ENCODE results near the gene NOX3.
"Not testable (repeated sequence)": the region's sequence is repeated elsewhere in the genome, so short reads cannot be mapped to it uniquely, and the experiment has no call there.

The NOX3 gene

DNA sequence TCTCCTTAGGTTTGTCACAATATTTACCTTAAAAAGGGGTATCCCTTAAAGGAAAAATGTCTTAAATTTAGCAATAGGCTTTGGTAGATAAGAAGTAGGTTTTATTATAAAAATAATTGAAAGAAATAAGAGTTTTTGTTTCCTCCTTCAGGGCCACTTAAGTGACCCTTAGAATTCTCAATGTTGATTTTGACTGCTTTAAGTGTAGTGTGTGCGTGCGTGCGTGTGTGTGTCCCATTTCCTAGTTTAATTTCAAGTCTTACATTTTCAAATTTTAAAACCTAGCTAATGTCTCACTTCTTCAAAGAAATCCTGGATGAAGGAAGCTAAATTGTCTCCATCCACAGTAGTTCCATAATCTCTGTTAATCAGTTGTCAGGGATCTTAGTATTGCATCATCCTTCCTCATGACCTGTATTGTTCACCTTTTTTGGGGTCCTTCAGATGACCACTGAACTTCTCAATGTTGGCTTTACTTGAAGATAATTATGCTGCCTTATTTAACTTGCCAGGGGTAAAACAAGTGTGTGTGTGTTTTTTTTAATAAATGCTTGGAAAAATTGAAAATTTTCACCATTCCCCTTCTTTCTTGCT, 90.7 kb downstream of the NOX3 start:
- H3F3A ChIP-seq (ENCODE audit: control insufficient read depth, insufficient read depth), result no peaks in the 10 kb centered on the region
- H3K27ac ChIP-seq (ENCODE audit: low read depth, low read length), result no peak overlapping the region
- H3K9me2 ChIP-seq (replicated peaks; ENCODE audit: control insufficient read depth, low read length), result no peaks in the 10 kb centered on the region
- no peak overlapping the region for H3K4me3 ChIP-seq (ENCODE audit: low read length)
- no peak overlapping the region for H3K4me2 ChIP-seq (ENCODE audit: low read length)
- no peaks in the 10 kb centered on the region for H3K27me3 ChIP-seq (ENCODE audit: control insufficient read depth, low read length)
- no peaks in the 10 kb centered on the region for H4K20me1 ChIP-seq (ENCODE audit: control insufficient read depth, insufficient read depth, low read depth, low read length)
- peaks cover 5% of the 10 kb centered on the region; the same call in 1 of the 2 replicates for H3K9me3 ChIP-seq (ENCODE audit: control insufficient read depth, insufficient read depth, low read length)
- no peak for TF ChIP-seq EZH2phosphoT487 (IDR thresholded peaks at IDR 0.05; ENCODE audit: borderline replicate concordance, low read length)
- TF ChIP-seq, protein P1, sequence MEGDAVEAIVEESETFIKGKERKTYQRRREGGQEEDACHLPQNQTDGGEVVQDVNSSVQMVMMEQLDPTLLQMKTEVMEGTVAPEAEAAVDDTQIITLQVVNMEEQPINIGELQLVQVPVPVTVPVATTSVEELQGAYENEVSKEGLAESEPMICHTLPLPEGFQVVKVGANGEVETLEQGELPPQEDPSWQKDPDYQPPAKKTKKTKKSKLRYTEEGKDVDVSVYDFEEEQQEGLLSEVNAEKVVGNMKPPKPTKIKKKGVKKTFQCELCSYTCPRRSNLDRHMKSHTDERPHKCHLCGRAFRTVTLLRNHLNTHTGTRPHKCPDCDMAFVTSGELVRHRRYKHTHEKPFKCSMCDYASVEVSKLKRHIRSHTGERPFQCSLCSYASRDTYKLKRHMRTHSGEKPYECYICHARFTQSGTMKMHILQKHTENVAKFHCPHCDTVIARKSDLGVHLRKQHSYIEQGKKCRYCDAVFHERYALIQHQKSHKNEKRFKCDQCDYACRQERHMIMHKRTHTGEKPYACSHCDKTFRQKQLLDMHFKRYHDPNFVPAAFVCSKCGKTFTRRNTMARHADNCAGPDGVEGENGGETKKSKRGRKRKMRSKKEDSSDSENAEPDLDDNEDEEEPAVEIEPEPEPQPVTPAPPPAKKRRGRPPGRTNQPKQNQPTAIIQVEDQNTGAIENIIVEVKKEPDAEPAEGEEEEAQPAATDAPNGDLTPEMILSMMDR (IDR thresholded peaks at IDR 0.05; ENCODE audit: low read depth, low read length, poor library complexity, severe bottlenecking), result no peak
- H3K4me1 ChIP-seq (ENCODE audit: control insufficient read depth, low read length), result no peaks in the 10 kb centered on the region
- H3K79me2 ChIP-seq (ENCODE audit: control insufficient read depth, low read length), result no peaks in the 10 kb centered on the region
- no peaks in the 10 kb centered on the region for H3K36me3 ChIP-seq (ENCODE audit: control insufficient read depth, low read length)

DNA sequence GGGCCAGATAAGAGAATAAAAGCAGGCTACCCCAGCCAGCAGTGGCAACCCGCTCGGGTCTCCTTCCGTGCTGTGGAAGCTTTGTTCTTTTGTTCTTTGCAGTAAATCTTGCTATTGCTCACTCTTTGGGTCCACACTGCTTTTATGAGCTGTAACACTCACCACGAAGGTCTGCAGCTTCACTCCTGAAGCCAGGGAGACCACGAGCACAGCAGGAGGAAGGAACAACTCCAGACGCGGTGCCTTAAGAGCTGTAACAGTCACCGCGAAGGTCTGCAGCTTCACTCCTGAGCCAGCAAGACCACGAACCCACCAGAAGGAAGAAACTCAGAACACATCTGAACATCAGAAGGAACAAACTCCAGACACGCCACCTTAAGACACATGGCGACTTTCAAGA, 91.6 kb downstream of the NOX3 start:
- not testable (repeated sequence) for H3F3A ChIP-seq (ENCODE audit: control insufficient read depth, insufficient read depth); H3K27ac ChIP-seq (ENCODE audit: low read depth, low read length); H3K4me1 ChIP-seq (ENCODE audit: control insufficient read depth, low read length); H3K4me2 ChIP-seq (ENCODE audit: low read length); H3K36me3 ChIP-seq (ENCODE audit: control insufficient read depth, low read length); H3K27me3 ChIP-seq (ENCODE audit: control insufficient read depth, low read length); H3K79me2 ChIP-seq (ENCODE audit: control insufficient read depth, low read length); H4K20me1 ChIP-seq (ENCODE audit: control insufficient read depth, insufficient read depth, low read depth, low read length); H3K4me3 ChIP-seq (ENCODE audit: low read length); H3K9me2 ChIP-seq (replicated peaks; ENCODE audit: control insufficient read depth, low read length); H3K9me3 ChIP-seq (ENCODE audit: control insufficient read depth, insufficient read depth, low read length)

DNA sequence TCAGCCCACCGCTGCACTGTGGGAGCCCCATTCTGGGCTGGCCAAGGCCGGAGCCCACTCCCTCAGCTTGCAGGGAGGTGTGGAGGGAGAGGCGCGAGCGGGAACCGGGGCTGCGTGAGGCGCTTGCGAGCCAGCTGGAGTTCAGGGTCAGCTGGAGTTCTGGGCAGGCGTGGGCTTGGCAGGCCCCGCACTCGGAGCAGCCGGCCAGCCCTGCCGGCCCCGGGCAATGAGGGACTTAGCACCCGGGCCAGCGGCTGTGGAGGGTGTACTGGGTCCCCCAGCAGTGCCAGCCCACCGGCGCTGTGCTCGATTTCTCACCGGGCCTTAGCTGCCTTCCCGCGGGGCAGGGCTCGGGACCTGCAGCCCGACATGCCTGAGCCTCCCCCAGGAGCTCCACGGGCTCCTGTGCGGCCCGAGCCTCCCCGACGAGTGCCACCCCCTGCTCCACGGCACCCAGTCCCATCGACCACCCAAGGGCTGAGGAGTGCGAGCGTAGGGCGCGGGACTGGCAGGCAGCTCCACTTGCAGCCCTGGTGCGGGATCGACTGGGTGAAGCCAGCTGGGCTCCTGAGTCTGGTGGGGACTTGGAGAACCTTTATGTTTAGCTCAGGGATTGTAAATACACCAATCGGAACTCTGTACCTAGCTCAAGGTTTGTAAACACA, 92.5 kb downstream of the NOX3 start:
- H3K36me3 ChIP-seq (ENCODE audit: control insufficient read depth, low read length); H3K4me1 ChIP-seq (ENCODE audit: control insufficient read depth, low read length); H3K4me3 ChIP-seq (ENCODE audit: low read length); H3K4me2 ChIP-seq (ENCODE audit: low read length); H3K27ac ChIP-seq (ENCODE audit: low read depth, low read length); H3K79me2 ChIP-seq (ENCODE audit: control insufficient read depth, low read length); H4K20me1 ChIP-seq (ENCODE audit: control insufficient read depth, insufficient read depth, low read depth, low read length); H3K9me2 ChIP-seq (replicated peaks; ENCODE audit: control insufficient read depth, low read length); H3F3A ChIP-seq (ENCODE audit: control insufficient read depth, insufficient read depth); H3K27me3 ChIP-seq (ENCODE audit: control insufficient read depth, low read length): not testable (repeated sequence)
- H3K9me3 ChIP-seq (ENCODE audit: control insufficient read depth, insufficient read depth, low read length), result peaks cover 10% of the 10 kb centered on the region; the same call in 1 of the 2 replicates

DNA sequence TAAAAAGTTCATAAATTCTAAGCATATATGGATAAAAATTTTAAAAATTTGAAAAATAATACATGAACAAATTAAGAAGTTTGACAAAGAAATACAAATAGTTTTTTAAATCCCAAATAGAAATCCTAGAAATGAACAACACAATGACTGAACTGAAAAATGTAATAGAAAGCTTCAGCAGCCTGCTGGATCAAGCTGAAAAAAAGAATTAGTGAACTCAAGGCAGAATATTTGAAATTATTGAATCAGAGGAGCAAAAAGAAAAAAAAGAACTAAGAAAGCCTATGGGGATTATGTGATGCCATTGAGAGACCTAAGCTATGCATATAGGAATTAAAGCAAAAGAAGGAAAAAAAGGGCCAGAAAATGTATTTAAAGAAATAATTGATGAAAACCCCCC, 101.5 kb downstream of the NOX3 start:
- no peak overlapping the region for H3K27ac ChIP-seq (ENCODE audit: low read depth, low read length)
- no peaks in the 10 kb centered on the region for H3K9me2 ChIP-seq (replicated peaks; ENCODE audit: control insufficient read depth, low read length)
- no peak overlapping the region for H3K4me2 ChIP-seq (ENCODE audit: low read length)
- H3K27me3 ChIP-seq (ENCODE audit: control insufficient read depth, low read length), result no peaks in the 10 kb centered on the region
- H4K20me1 ChIP-seq (ENCODE audit: control insufficient read depth, insufficient read depth, low read depth, low read length), result no peaks in the 10 kb centered on the region
- H3F3A ChIP-seq (ENCODE audit: control insufficient read depth, insufficient read depth), result peaks cover 11% of the 10 kb centered on the region
- TF ChIP-seq EZH2phosphoT487 (IDR thresholded peaks at IDR 0.05; ENCODE audit: borderline replicate concordance, low read length), result no peak
- TF ChIP-seq, protein P1 (IDR thresholded peaks at IDR 0.05; ENCODE audit: low read depth, low read length, poor library complexity, severe bottlenecking), result no peak
- no peak overlapping the region for H3K4me3 ChIP-seq (ENCODE audit: low read length)
- no peaks in the 10 kb centered on the region for H3K79me2 ChIP-seq (ENCODE audit: control insufficient read depth, low read length)
- peaks cover 48% of the 10 kb centered on the region for H3K9me3 ChIP-seq (ENCODE audit: control insufficient read depth, insufficient read depth, low read length)
- H3K4me1 ChIP-seq (ENCODE audit: control insufficient read depth, low read length), result peaks cover 45% of the 10 kb centered on the region
- peaks cover 45% of the 10 kb centered on the region for H3K36me3 ChIP-seq (ENCODE audit: control insufficient read depth, low read length)

Data from DOHH2 (cell line).